ENCODE results near the gene TCFL5. TPM values are rescaled to one million over a fixed set of nuclear protein-coding genes. Genes with fewer than 3 reads are reported as not detected.
"Not testable (repeated sequence)": the region's sequence is repeated elsewhere in the genome, so short reads cannot be mapped to it uniquely, and the experiment has no call there.

Gene TCFL5
- total RNA-seq, 2 donors from 2014 or later, result 4.4 to 4.9 TPM

DNA sequence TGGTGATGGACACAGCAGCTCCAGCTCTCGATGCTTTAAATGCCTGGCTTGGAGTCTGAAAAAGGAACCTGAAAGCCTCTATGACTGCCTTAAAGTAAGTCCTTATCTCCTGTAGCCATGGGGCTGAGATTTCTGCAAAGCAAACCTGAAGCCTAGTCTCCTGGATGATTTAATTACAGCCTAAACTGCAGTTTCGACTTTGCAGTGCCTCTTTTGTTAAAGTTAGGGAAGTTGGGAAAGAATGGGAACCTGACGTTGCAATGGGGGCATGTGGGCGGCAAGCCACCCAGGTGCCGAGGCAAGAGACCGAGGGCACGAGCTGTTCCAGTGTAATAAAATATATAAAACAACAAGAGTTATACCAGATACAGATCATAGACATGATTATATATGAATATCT, 11.7 kb upstream of the TCFL5 start:
- Mint-ChIP-seq H3K36me3 (ENCODE audit: insufficient read depth in 2 of 2) (no peaks in the 10 kb centered on the region), H3K9me3 (no peaks in the 10 kb centered on the region), H3K27me3 (ENCODE audit: low read depth) (no peaks in the 10 kb centered on the region), H3K4me3 (peak overlapping the region; percentile 18 to 38), H3K4me1 (ENCODE audit: low read depth) (peaks cover 29% of the 10 kb centered on the region), H3K27ac (peak overlapping the region; percentile 72)
- DNase-seq, result no peak
- no peak for ATAC-seq (replicated peaks in 1 of 2)

DNA sequence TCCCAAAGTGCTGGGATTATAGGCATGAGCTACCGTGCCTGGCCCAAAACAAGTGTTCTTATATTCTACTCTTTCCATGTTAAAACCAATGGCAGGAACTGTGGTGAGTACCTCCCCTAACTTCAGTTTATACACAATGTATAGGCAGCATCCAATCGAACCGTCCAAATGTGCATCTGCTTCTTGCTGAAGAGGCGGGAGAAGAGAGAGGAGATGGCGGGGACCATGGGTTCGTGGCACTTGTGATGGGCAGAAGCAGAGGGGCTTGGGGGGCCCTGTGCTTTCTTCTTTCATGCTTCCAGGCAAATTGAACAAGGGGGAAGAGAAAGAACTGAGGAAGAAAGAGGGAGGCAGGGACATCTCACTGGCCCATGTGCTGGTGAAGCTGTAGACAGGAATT, 11.2 kb upstream of the TCFL5 start:
- Mint-ChIP-seq H3K27me3 (ENCODE audit: low read depth) (no peaks in the 10 kb centered on the region), H3K4me3 (no peak overlapping the region), H3K4me1 (ENCODE audit: low read depth) (peaks cover 29% of the 10 kb centered on the region), H3K36me3 (ENCODE audit: insufficient read depth in 2 of 2) (no peaks in the 10 kb centered on the region), H3K9me3 (no peaks in the 10 kb centered on the region), H3K27ac (no peak overlapping the region)
- no peak for ATAC-seq (replicated peaks in 1 of 2)
- no peak for DNase-seq

DNA sequence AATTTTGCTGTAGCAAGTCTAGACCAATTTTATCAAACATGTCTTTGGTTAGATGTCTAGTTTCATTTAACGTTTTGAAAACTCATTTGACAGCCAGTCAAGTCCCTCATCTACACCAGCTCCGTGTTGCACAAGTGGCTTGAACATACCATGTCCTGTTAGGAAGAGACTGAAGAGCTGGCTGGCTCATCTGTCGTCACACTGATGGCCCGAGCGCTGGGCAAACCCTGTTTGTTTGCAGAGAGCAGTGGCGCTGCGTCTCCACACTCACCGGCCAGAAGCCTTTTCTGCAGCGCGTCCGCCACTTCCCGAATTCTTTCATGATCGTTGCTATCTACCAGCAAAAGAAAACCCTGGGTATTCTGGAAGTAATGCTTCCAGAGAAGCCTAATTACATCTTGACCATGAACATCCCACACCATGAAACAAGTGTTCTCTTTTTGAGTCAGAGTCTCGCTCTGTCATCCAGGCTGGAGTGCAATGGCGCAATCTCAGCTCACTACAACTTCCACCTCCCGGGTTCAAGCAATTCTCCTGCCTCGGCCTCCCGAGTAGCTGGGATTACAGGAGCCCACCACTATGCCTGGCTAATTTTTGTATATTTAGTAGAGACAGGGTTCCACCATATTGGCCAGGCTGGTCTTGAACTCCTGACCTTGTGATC, 10.7 kb upstream of the TCFL5 start:
- H3K27me3 Mint-ChIP-seq (ENCODE audit: low read depth), result no peaks in the 10 kb centered on the region
- H3K4me1 Mint-ChIP-seq (ENCODE audit: low read depth), result peaks cover 29% of the 10 kb centered on the region
- ATAC-seq (replicated peaks in 1 of 2), result no peak
- DNase-seq, result no peak
- H3K36me3 Mint-ChIP-seq (ENCODE audit: insufficient read depth in 2 of 2), result no peaks in the 10 kb centered on the region
- H3K27ac Mint-ChIP-seq, result no peak overlapping the region
- no peak overlapping the region for H3K4me3 Mint-ChIP-seq
- H3K9me3 Mint-ChIP-seq, result no peaks in the 10 kb centered on the region

DNA sequence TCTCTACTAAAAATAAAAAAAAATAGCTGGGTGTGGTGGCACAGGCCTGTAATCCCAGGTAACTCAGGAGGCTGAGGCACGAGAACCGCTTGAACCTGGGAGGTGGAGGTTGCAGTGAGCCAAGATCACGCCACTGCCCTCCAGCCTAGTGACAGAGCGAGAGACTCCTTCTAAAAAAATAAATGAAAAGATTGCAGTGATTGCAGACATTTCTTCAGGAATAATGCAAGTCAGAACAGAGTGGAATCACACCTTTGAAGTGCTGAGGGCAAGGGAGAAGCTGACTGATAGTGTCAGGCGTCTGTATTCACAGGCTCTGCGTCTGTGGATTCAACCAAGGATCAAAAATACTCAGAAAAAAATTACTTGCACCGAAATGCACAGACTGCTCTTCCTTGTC, 2.6 kb upstream of the TCFL5 start:
- no peak for DNase-seq
- peaks cover 15% of the 10 kb centered on the region for H3K4me1 Mint-ChIP-seq (ENCODE audit: low read depth)
- no peaks in the 10 kb centered on the region for H3K9me3 Mint-ChIP-seq
- no peak overlapping the region for H3K27ac Mint-ChIP-seq
- H3K27me3 Mint-ChIP-seq (ENCODE audit: low read depth), result no peaks in the 10 kb centered on the region
- ATAC-seq (replicated peaks in 1 of 2), result no peak
- no peak overlapping the region for H3K4me3 Mint-ChIP-seq
- H3K36me3 Mint-ChIP-seq (ENCODE audit: insufficient read depth in 2 of 2), result no peaks in the 10 kb centered on the region

DNA sequence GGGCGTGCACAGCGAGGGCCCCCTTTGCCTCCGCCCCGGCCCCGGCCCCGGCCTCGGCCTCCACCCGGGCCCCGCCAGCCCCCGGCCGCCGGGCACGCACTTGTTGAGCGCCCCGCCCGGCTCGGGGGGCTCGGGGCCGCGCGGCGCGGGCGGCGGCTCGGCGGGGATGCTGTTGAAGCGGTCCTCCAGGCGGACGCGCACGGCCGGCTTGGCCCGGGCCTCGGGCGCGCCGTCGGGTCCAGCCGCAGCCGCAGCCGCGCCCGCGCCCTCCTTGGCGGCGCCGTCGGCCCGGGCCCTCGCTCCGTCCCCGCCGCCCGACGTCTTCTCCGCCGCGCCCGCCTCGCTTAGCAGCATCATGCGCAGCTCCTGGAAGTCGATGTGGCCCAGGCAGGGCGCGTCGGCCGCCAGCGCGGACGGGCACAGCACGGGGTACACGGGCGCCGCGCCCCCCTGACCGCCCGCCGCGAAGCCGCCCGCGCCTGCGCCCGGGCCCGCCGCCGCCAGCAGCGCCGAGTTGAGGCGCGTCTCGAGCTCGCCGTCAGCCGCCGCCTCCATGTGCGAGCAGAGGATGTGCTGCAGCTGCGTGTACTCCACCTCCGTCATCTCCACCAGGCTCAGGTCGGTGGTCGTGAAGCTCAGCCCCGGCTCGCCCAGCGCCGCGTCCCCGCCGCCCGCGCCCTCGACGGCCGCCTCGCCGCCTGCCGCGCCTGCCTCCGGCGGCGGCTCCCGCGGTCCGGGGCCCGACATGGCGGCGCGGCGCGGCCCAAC, 514 bp downstream of the TCFL5 start:
- Mint-ChIP-seq H3K36me3 (ENCODE audit: insufficient read depth in 2 of 2) (no peaks in the 10 kb centered on the region), H3K27ac (no peak overlapping the region), H3K9me3 (no peaks in the 10 kb centered on the region), H3K4me3 (peak overlapping the region in 1 of 2 donors; percentile 27), H3K4me1 (ENCODE audit: low read depth) (peaks cover 15% of the 10 kb centered on the region), H3K27me3 (ENCODE audit: low read depth) (no peaks in the 10 kb centered on the region)
- peak; percentile 56 to 61 for ATAC-seq (replicated peaks in 1 of 2)
- peak; percentile 56 to 57 for DNase-seq

DNA sequence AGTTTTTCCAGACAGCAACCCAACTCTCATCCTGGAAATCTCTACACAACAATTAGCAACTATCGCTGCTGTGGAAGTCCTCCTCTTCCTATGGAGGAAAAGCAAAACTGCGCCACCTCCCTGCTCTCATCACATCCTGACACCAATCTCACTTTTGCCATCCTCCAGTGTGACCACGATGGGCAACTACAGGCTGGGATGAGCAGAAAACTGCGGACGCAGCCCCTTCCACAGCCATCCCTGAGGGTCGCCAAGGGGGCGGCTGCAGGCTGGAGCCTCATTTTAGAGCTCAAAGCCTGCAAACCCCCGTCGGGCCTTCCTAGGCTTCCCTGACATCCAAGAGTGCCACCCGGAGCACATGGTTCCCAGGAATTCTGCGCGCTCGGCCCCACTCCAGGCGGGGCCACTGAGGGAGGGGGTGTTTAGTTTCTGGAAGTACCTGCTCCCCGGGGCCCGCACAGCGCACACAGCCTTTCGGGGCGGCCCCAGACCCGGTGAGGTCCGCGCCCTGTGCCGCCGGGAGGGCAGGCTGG, 1.2 kb downstream of the TCFL5 start:
- H3K36me3 Mint-ChIP-seq (ENCODE audit: insufficient read depth in 2 of 2), result no peaks in the 10 kb centered on the region
- no peaks in the 10 kb centered on the region for H3K27me3 Mint-ChIP-seq (ENCODE audit: low read depth)
- H3K4me1 Mint-ChIP-seq (ENCODE audit: low read depth), result peaks cover 15% of the 10 kb centered on the region
- ATAC-seq (replicated peaks in 1 of 2), result peak in 1 of 2 donors; percentile 8
- no peak overlapping the region for H3K27ac Mint-ChIP-seq
- no peaks in the 10 kb centered on the region for H3K9me3 Mint-ChIP-seq
- DNase-seq, result no peak
- peak overlapping the region; percentile 52 to 76 for H3K4me3 Mint-ChIP-seq

DNA sequence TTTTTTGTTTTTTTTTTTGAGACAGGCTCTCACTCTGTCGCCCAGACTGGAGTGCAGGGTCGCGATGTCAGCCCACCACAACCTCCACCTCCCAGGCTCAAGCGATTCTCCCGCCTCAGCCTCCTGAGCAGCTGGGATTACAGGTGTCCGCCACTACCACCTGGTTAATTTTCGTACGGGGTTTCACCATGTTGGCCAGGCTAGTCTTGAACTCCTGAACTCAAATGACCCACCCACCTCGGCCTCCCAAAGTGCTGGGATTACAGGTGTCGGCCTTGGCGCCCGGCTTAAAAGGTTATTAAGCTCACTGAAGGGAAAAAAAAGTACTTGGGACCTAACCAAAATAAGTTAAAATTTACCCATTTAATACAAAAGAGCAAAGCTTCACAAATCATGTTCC, 1.9 kb downstream of the TCFL5 start:
- Mint-ChIP-seq H3K27me3 (ENCODE audit: low read depth) (no peaks in the 10 kb centered on the region), H3K9me3 (no peaks in the 10 kb centered on the region), H3K4me3 (peak overlapping the region; percentile 52 to 76), H3K36me3 (ENCODE audit: insufficient read depth in 2 of 2) (no peaks in the 10 kb centered on the region), H3K27ac (no peak overlapping the region), H3K4me1 (ENCODE audit: low read depth) (peaks cover 15% of the 10 kb centered on the region)
- ATAC-seq (replicated peaks in 1 of 2) (no peak), DNase-seq (no peak)

DNA sequence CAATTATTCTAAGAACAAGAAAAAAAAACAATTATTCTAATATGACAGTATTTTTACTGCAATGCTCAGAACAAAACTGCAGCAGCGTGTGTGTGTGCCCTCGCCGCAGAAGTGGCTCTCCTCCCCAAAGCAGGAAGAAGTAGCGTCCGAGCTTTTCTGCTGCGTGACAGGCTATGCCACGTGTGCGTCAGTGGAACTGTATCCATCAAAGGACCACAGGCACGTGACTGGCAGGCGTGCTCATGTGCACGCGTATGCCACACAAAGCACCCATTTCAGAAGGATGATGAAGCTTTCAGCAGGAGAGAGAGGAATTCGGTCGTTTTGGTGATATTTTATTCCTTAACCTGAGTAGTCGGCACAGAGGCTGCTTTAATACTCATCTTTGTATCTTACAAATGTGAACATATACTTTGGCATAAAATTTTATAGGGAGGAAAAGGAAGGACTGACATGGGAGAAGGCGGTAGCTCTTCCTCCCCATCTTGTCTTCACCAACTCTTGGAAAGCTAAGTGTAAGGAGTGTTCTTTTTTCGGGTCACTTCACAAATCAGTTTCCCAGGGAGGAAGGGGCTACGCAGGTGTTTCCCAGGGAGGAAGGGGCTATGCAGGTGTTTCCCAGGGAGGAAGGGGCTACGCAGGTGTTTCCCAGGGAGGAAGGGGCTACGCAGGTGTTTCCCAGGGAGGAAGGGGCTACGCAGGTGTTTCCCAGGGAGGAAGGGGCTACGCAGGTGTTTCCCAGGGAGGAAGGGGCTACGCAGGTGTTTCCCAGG, 3.4 kb downstream of the TCFL5 start:
- H3K27ac Mint-ChIP-seq, result no peak overlapping the region
- ATAC-seq (replicated peaks in 1 of 2) (no peak), DNase-seq (no peak)
- H3K4me3 Mint-ChIP-seq, result peak overlapping the region in 1 of 2 donors; percentile 3
- peaks cover 15% of the 10 kb centered on the region for H3K4me1 Mint-ChIP-seq (ENCODE audit: low read depth)
- no peaks in the 10 kb centered on the region for H3K9me3 Mint-ChIP-seq
- no peaks in the 10 kb centered on the region for H3K27me3 Mint-ChIP-seq (ENCODE audit: low read depth)
- no peaks in the 10 kb centered on the region for H3K36me3 Mint-ChIP-seq (ENCODE audit: insufficient read depth in 2 of 2)

DNA sequence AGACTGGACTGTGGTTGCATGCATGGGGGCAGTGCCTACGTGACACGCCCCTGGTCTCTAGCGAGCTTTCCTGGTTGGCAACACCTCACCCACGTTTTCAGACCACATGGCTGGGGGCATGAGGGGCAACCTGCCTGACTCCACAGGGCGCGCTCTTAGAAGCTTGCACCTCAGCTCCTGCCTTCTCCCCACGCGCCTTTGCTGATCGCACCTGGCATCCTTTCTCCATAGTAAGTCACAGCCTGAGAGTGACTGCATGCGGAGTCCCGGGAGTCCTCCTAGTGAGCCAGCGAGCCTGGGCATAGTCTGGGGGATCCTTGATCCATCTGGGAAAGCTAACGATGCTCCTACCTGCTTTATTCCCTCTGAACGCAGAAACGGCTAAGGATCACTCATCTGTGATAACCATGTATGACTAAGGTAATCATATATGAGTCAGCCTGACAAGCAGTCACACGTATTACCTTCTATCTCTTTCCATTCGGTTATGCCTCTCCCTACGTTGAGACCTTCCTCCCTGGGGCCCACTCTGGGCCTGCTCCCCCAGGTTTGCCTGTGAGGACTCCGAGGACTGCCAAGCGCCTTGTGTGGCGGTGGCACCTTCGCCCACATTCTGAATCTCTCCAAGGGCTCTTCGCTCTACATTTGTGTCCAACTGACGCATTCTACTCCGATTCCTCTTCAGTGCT, 4.5 kb downstream of the TCFL5 start:
- Mint-ChIP-seq H3K9me3 (no peaks in the 10 kb centered on the region), H3K4me1 (ENCODE audit: low read depth) (peaks cover 13% of the 10 kb centered on the region), H3K27ac (peak overlapping the region; percentile 49), H3K36me3 (ENCODE audit: insufficient read depth in 2 of 2) (no peaks in the 10 kb centered on the region), H3K4me3 (no peak overlapping the region), H3K27me3 (ENCODE audit: low read depth) (no peaks in the 10 kb centered on the region)
- no peak for ATAC-seq (replicated peaks in 1 of 2)
- no peak for DNase-seq

DNA sequence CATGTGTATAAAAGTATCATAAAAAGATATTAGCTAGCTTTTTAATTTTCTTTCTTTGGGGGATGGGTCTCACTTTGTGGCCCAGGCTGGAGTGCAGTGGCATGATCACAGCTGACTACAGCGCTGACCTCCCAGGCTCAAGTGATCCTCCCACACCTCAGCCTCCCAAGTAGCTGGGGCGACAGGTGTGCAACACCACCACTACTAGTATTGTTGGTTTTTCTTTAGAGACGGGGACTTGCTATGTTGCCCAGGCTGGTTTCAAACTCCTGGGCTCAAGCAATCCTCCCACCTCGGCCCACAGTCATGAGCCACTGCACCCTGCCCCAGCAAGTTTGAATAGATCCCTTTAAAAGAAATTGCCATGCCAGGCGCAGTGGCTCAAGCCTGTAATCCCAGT, 6.5 kb downstream of the TCFL5 start:
- H3K27me3 Mint-ChIP-seq (ENCODE audit: low read depth), result no peaks in the 10 kb centered on the region
- ATAC-seq (replicated peaks in 1 of 2) (no peak), DNase-seq (no peak)
- H3K27ac Mint-ChIP-seq, result no peak overlapping the region
- no peaks in the 10 kb centered on the region for H3K36me3 Mint-ChIP-seq (ENCODE audit: insufficient read depth in 2 of 2)
- no peak overlapping the region for H3K4me3 Mint-ChIP-seq
- no peaks in the 10 kb centered on the region for H3K9me3 Mint-ChIP-seq
- H3K4me1 Mint-ChIP-seq (ENCODE audit: low read depth), result peaks cover 5% of the 10 kb centered on the region

DNA sequence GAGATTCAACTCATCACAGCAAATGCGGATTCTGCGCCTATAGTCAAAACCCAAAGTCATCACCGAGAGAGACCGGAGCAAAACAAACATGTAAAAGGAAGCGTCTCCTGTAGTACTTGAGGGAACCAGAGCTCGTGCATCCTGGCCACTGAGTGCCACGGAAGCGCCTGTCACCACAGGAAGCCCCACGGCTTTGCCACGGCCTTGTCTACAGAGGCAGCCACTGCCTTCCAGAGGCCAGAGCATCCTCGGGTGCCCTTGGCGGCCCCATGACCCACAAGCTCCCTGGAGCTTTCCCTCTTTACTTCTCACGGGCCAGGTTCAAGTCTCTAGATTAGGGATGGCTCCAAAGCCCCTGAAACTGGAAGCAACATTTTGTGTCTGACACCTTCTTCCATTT, 7.5 kb downstream of the TCFL5 start:
- Mint-ChIP-seq H3K36me3 (ENCODE audit: insufficient read depth in 2 of 2) (no peaks in the 10 kb centered on the region), H3K27me3 (ENCODE audit: low read depth) (no peaks in the 10 kb centered on the region), H3K4me1 (ENCODE audit: low read depth) (no peaks in the 10 kb centered on the region), H3K9me3 (no peaks in the 10 kb centered on the region), H3K27ac (no peak overlapping the region), H3K4me3 (no peak overlapping the region)
- no peak for ATAC-seq (replicated peaks in 1 of 2)
- DNase-seq, result no peak

DNA sequence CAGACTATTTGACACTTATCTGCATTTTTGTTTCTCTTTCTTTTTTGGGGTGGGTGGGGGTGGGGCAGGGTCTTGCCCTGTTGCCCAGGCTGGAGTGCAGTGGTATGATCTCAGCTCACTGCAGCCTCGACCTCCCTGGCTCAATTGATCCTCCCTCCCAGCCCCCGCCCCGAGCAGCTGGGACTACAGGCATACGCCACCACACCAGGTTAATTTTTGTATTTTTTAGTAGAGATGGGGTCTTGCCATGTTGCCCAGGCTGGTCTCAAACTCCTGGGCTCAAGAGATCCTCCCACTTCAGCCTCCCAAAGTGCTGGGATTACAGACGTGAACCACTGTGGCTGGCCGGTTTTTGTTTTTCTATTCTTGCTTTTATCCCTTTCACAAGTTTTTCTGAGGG, 8.3 kb downstream of the TCFL5 start:
- ATAC-seq (replicated peaks in 1 of 2); H3K36me3 Mint-ChIP-seq (ENCODE audit: insufficient read depth in 2 of 2): not testable (repeated sequence)

DNA sequence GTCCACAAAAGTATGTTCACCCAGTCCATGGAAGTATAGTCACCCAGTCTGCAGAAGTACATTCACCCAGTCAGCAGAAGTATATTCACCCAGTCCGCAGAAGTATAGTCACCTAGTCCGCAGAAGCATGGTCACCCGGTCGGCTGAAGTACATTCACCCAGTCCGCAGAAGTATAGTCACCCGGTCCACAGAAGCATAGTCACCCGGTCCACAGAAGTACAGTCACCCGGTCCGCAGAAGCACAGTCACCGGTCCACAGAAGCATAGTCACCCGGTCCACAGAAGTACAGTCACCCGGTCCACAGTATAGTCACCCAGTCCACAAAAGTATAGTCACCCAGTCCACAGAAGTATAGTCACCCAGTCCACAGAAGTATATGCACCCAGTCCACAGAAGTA, 8.8 kb downstream of the TCFL5 start:
- no peak overlapping the region for H3K4me3 Mint-ChIP-seq
- H3K36me3 Mint-ChIP-seq (ENCODE audit: insufficient read depth in 2 of 2), result no peaks in the 10 kb centered on the region
- no peaks in the 10 kb centered on the region for H3K4me1 Mint-ChIP-seq (ENCODE audit: low read depth)
- no peaks in the 10 kb centered on the region for H3K9me3 Mint-ChIP-seq
- no peaks in the 10 kb centered on the region for H3K27me3 Mint-ChIP-seq (ENCODE audit: low read depth)
- ATAC-seq (replicated peaks in 1 of 2) (no peak), DNase-seq (no peak)
- no peak overlapping the region for H3K27ac Mint-ChIP-seq

More for the DNA sequence above, 8.3 kb downstream of the TCFL5 start:
- not testable (repeated sequence) for H3K27me3 Mint-ChIP-seq (ENCODE audit: low read depth); H3K4me3 Mint-ChIP-seq; H3K4me1 Mint-ChIP-seq (ENCODE audit: low read depth); H3K9me3 Mint-ChIP-seq; H3K27ac Mint-ChIP-seq; DNase-seq

All from activated T-cell treated with anti-CD3 and anti-CD28 coated beads, Interleukin-2, amount 50 U/mL, for 72 hours (primary cell).